Measurements from ENCODE around the gene ELL2.

The ELL2 gene

GRCh38 chr5:95956021-95956899, 5.4 kb downstream of the ELL2 start:
- peak; percentile 24 for DNase-seq (ENCODE audit: low spot score)

GRCh38 chr5:95954716-95955115, 6.9 kb downstream of the ELL2 start:
- no peak for DNase-seq (ENCODE audit: low spot score)

- DNase-seq (ENCODE audit: low spot score), result no peak
Measured at GRCh38 chr5:95953021-95953702, 8.5 kb downstream of the ELL2 start.

- no peak for DNase-seq (ENCODE audit: low spot score)
Measured at GRCh38 chr5:95951916-95952315, 9.7 kb downstream of the ELL2 start.

GRCh38 chr5:95949810-95950209, 11.8 kb downstream of the ELL2 start:
- no peak for DNase-seq (ENCODE audit: low spot score)

GRCh38 chr5:95948631-95949030, 13.0 kb downstream of the ELL2 start:
- DNase-seq (ENCODE audit: low spot score), result no peak

GRCh38 chr5:95946451-95946850, 15.2 kb downstream of the ELL2 start:
- no peak for DNase-seq (ENCODE audit: low spot score)

GRCh38 chr5:95942968-95943367, 18.7 kb downstream of the ELL2 start:
- no peak for DNase-seq (ENCODE audit: low spot score)

- no peak for DNase-seq (ENCODE audit: low spot score)
Measured at GRCh38 chr5:95942414-95942813, 19.2 kb downstream of the ELL2 start.

GRCh38 chr5:95941756-95942155, 19.9 kb downstream of the ELL2 start:
- DNase-seq (ENCODE audit: low spot score), result no peak

- no peak for DNase-seq (ENCODE audit: low spot score)
Measured at GRCh38 chr5:95940758-95941682, 20.6 kb downstream of the ELL2 start.

- DNase-seq (ENCODE audit: low spot score), result no peak
Measured at GRCh38 chr5:95939465-95939864, 22.2 kb downstream of the ELL2 start.

GRCh38 chr5:95938766-95939165, 22.9 kb downstream of the ELL2 start:
- DNase-seq (ENCODE audit: low spot score), result no peak

GRCh38 chr5:95938347-95938746, 23.3 kb downstream of the ELL2 start:
- DNase-seq (ENCODE audit: low spot score), result no peak

- DNase-seq (ENCODE audit: low spot score), result no peak
Measured at GRCh38 chr5:95937607-95938152, 24.0 kb downstream of the ELL2 start.

GRCh38 chr5:95936812-95937397, 24.7 kb downstream of the ELL2 start:
- DNase-seq (ENCODE audit: low spot score), result no peak

GRCh38 chr5:95935553-95936100, 26.0 kb downstream of the ELL2 start:
- DNase-seq (ENCODE audit: low spot score), result no peak

GRCh38 chr5:95934207-95934804, 27.3 kb downstream of the ELL2 start:
- DNase-seq (ENCODE audit: low spot score), result no peak

- DNase-seq (ENCODE audit: low spot score), result no peak
Measured at GRCh38 chr5:95932941-95933340, 28.7 kb downstream of the ELL2 start.

- no peak for DNase-seq (ENCODE audit: low spot score)
Measured at GRCh38 chr5:95931079-95931833, 30.4 kb downstream of the ELL2 start.

Measured in GM03348 (cell line).